ENCODE results near the gene ZC3HAV1.

The ZC3HAV1 gene

GRCh38 chr7:139111147-139111546 is 1.6 kb upstream of the ZC3HAV1 start:
- TF ChIP-seq FOXM1 (IDR thresholded peaks at IDR 0.05; ENCODE audit: borderline replicate concordance, low read depth): no peak
- no peak for TF ChIP-seq NFIC (IDR thresholded peaks at IDR 0.05)
- no peak for TF ChIP-seq CREB1 (IDR thresholded peaks at IDR 0.05; ENCODE audit: low read depth)
- no peak for TF ChIP-seq YY1 (IDR thresholded peaks at IDR 0.05; ENCODE audit: low read depth)
- TF ChIP-seq ZBTB7A (IDR thresholded peaks at IDR 0.05; ENCODE audit: low read depth): no peak
- no peak for TF ChIP-seq TAF1 (IDR thresholded peaks at IDR 0.05; ENCODE audit: low read depth)
- TF ChIP-seq, protein P1, sequence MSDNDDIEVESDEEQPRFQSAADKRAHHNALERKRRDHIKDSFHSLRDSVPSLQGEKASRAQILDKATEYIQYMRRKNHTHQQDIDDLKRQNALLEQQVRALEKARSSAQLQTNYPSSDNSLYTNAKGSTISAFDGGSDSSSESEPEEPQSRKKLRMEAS (IDR thresholded peaks at IDR 0.05): no peak
- no peak for TF ChIP-seq TCF12 (IDR thresholded peaks at IDR 0.05; ENCODE audit: low read depth)
- no peak for TF ChIP-seq USF1 (IDR thresholded peaks at IDR 0.05)
- no peak for TF ChIP-seq CEBPB (IDR thresholded peaks at IDR 0.05)
- TF ChIP-seq TEAD4 (IDR thresholded peaks at IDR 0.05): no peak
- TF ChIP-seq RAD21 (IDR thresholded peaks at IDR 0.05; ENCODE audit: low read depth): no peak
- TF ChIP-seq EP300 (IDR thresholded peaks at IDR 0.05; ENCODE audit: borderline replicate concordance): no peak
- no peak for TF ChIP-seq REST (IDR thresholded peaks at IDR 0.05; ENCODE audit: low read depth)

DNA sequence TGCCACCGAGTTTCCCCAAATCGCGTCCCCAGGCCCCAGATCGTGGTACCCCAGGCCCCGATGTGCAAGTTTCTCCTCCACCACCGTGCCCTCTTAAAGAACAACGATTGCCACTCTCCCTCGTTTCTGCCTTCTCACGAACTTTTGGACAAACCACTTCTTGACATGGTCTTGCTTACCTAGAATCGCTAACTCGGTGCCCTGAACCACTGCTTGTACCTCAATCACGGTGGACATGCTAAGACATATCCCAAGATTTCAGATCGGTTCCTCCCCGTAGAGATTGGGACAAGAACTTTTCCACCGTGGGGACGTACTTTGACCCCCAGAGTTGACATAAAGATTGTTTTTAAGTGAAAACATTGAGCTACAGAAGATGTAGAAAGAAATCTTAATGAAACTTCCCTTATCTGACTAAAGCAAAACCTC is 477 bp upstream of the ZC3HAV1 start:
- no peak for TF ChIP-seq RAD21 (IDR thresholded peaks at IDR 0.05; ENCODE audit: low read depth)

DNA sequence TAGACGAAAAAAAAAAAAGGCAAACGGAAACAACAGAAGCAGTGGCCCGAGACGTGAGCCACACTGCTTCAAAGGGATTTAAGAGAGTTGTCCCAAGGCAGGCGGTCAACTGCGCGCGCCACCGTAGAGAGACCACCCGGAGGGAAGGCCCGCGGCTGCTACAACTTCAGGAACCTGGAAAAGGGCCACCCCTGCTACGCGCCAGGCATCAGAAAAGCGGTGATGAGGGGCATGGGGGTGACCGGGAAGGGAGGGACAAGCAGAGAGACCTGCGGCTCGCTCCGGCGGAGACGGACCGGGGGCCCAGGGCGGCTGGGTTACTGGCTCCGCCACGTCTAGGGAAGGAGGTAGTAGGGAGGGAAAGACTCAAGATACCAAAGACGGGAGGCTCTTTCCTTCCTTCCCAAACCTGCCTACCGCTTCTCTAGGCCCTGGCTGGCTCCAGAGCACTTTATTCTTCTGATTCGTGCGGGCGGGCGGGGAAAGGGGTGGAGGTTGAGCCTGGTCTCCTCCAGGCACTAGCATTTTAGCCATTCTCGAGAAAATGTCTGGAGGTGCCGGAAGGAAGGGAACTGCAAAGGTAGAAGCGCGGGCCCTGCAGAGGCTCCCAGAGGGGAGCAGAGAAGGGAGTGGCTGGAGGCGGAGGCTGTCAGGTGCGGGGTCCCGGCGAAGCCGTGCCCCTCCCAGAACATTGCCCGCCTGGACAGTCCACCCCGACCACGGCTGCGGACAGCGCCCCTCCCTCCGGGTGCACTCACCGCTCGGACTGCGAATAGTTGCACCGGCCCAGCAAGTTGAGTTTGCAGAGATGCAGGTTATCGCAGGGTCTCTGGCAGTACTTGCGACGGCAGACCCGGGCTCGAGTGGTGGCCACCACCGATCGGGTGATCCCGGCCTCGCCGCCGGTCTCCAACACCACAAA is 993 bp downstream of the ZC3HAV1 start:
- TF ChIP-seq, protein P1 (IDR thresholded peaks at IDR 0.05): 0 out of 2 replicates have a peak, but pooled peaks have one; percentile 29
- TF ChIP-seq CEBPB (IDR thresholded peaks at IDR 0.05) (no peak), TAF1 (IDR thresholded peaks at IDR 0.05; ENCODE audit: low read depth) (no peak)

GRCh38 chr7:139106959-139107358 is 2.6 kb downstream of the ZC3HAV1 start:
- TF ChIP-seq NFIC (IDR thresholded peaks at IDR 0.05) (no peak), EGR1 (IDR thresholded peaks at IDR 0.05) (no peak), EP300 (IDR thresholded peaks at IDR 0.05; ENCODE audit: borderline replicate concordance) (no peak), FOXM1 (IDR thresholded peaks at IDR 0.05; ENCODE audit: borderline replicate concordance, low read depth) (no peak), USF1 (IDR thresholded peaks at IDR 0.05) (no peak), ZBTB7A (IDR thresholded peaks at IDR 0.05; ENCODE audit: low read depth) (no peak), REST (IDR thresholded peaks at IDR 0.05; ENCODE audit: low read depth) (no peak), YY1 (IDR thresholded peaks at IDR 0.05; ENCODE audit: low read depth) (no peak), RAD21 (IDR thresholded peaks at IDR 0.05; ENCODE audit: low read depth) (no peak), CEBPB (IDR thresholded peaks at IDR 0.05) (no peak), TAF1 (IDR thresholded peaks at IDR 0.05; ENCODE audit: low read depth) (no peak), CREB1 (IDR thresholded peaks at IDR 0.05; ENCODE audit: low read depth) (no peak), TCF12 (IDR thresholded peaks at IDR 0.05; ENCODE audit: low read depth) (no peak), TEAD4 (IDR thresholded peaks at IDR 0.05) (no peak)
- TF ChIP-seq, protein P1 (IDR thresholded peaks at IDR 0.05): no peak

GRCh38 chr7:139105484-139105883 is 4.0 kb downstream of the ZC3HAV1 start:
- TF ChIP-seq USF1 (IDR thresholded peaks at IDR 0.05): no peak
- no peak for TF ChIP-seq REST (IDR thresholded peaks at IDR 0.05; ENCODE audit: low read depth)
- TF ChIP-seq EP300 (IDR thresholded peaks at IDR 0.05; ENCODE audit: borderline replicate concordance): no peak
- TF ChIP-seq RAD21 (IDR thresholded peaks at IDR 0.05; ENCODE audit: low read depth): no peak
- TF ChIP-seq, protein P1 (IDR thresholded peaks at IDR 0.05): no peak
- no peak for TF ChIP-seq TAF1 (IDR thresholded peaks at IDR 0.05; ENCODE audit: low read depth)
- TF ChIP-seq TEAD4 (IDR thresholded peaks at IDR 0.05): no peak
